Suprapubic skin (tissue), 4 donors: ENCODE data around the gene CHDH.

Source experiments
- POLR2A ChIP-seq, 2 donors: fragments of 450-650 bp; IDR thresholded peaks; one replicate each; pipeline ENCODE4 v1.6.1; 2017; ENCODE audit warnings: antibody characterized with exemption in 2 of 2, mild to moderate bottlenecking in 2 of 2, moderate library complexity in 2 of 2
- POLR2AphosphoS5 ChIP-seq, 3 donors: sonication (generic); formaldehyde crosslinking; IDR thresholded peaks; one replicate each; pipeline ENCODE4 v1.6.1; 2017; ENCODE audit warnings: antibody characterized with exemption in 3 of 3
- TF ChIP-seq, protein P1 (sequence below), 2 donors: fragments of 200-600 bp in 1 of 2; fragments of 450-650 bp in 1 of 2; sonication (generic) in 1 of 2; IDR thresholded peaks; one replicate each; pipeline ENCODE4 v1.5.1; 2016 to 2019; ENCODE audit warnings: antibody characterized with exemption in 2 of 2, mild to moderate bottlenecking in 1 of 2, moderate library complexity in 1 of 2

DNA sequence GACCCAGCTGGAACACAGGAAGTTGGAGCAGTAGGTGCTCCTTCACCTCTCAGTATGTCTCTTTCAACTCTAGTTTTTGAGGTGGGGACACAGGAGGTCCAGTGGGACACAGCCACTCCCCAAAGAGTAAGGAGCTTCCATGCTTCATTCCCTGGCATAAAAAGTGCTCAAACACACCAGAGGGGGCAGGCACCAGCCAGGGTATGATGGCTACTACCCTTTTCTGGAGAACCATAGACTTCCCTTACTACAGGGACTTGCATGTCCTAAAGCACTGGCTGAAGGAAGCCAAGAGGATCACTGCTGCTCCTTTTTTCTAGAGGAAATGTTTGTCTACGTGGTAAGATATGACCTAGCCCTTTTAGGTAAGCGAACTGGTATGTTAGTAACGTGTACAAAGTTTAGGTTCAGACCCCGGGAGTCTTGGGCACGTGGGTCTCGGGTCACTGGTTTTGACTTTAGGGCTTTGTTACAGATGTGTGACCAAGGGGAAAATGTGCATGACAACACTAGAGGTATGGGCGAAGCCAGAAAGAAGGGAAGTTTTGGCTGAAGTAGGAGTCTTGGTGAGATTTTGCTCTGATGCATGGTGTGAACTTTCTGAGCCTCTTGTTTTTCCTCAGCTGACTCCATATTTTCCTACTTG is 12.0 kb upstream of the CHDH start:
- TF ChIP-seq POLR2AphosphoS5 (IDR thresholded peaks at IDR 0.05) (no peak), POLR2A (IDR thresholded peaks at IDR 0.05) (no peak)
- TF ChIP-seq, protein P1, sequence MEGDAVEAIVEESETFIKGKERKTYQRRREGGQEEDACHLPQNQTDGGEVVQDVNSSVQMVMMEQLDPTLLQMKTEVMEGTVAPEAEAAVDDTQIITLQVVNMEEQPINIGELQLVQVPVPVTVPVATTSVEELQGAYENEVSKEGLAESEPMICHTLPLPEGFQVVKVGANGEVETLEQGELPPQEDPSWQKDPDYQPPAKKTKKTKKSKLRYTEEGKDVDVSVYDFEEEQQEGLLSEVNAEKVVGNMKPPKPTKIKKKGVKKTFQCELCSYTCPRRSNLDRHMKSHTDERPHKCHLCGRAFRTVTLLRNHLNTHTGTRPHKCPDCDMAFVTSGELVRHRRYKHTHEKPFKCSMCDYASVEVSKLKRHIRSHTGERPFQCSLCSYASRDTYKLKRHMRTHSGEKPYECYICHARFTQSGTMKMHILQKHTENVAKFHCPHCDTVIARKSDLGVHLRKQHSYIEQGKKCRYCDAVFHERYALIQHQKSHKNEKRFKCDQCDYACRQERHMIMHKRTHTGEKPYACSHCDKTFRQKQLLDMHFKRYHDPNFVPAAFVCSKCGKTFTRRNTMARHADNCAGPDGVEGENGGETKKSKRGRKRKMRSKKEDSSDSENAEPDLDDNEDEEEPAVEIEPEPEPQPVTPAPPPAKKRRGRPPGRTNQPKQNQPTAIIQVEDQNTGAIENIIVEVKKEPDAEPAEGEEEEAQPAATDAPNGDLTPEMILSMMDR (IDR thresholded peaks at IDR 0.05): no peak
